HCT116 (cell line): ENCODE results near the gene CACNA1C. TPM values are rescaled to one million over a fixed set of nuclear protein-coding genes. Genes with fewer than 3 reads are reported as not detected.

ENCODE experiments used
- ATAC-seq: fragments of 200-7000 bp; cut with Tn5 transposase; 2 replicates; pipeline ENCODE4 v1.9.1; 2020; ENCODE audit warnings: mild to moderate bottlenecking, moderate library complexity
- BruUV-seq: library from RNA; stranded (reverse); fragments of 400-500 nt; replicated peaks from 2 replicates; lab custom pipeline; 2021; lab: Mats Ljungman, UMichigan
- CTCF ChIA-PET: fragments of 300-600 bp; sonication (Branson Sonifier 250); formaldehyde crosslinking; loops from one replicate; lab custom pipeline; 2021; ENCODE audit warnings: antibody characterized with exemption; lab: Charles Lee
- POLR2A ChIA-PET: fragments of 300-600, 350-600 bp; sonication (Branson Sonifier 250); formaldehyde crosslinking; loops from one replicate; lab custom pipeline; 2021; ENCODE audit warnings: antibody characterized with exemption; lab: Charles Lee
- RAD21 ChIA-PET, 2 experiments: fragments of 300-600 bp; sonication (Branson Sonifier 250); formaldehyde crosslinking; loops; one replicate each; lab custom pipeline; 2023; ENCODE audit warnings: low total read pairs in 2 of 2; ENCODE audit not compliant: uncharacterized antibody in 2 of 2, unreplicated experiment in 2 of 2, low non-redundant PET in 1 of 2; lab: Charles Lee
- DNase-seq: peaks from one replicate; pipeline ENCODE4 v3.0.0-alpha.2; 2010; ENCODE audit warnings: low read depth, low spot score
- H2AFZ ChIP-seq: fragments of 200-600 bp; shearing (Covaris generic), sonication (generic); 2 replicates; pipeline ENCODE4 v1.6.1; 2017; ENCODE audit warnings: low read depth, mixed run types, mixed read lengths, antibody characterized with exemption, low read length; ENCODE audit not compliant: poor library complexity, severe bottlenecking
- H3K27ac ChIP-seq: 2 replicates; pipeline ENCODE4 v1.5.1; 2012; ENCODE audit warnings: low read depth, low read length
- H3K27me3 ChIP-seq: fragments of 200-600 bp; sonication (generic); 2 replicates; pipeline ENCODE4 v1.6.1; 2016; ENCODE audit warnings: mixed run types, low read length, mixed read lengths; ENCODE audit not compliant: insufficient read depth
- H3K36me3 ChIP-seq, 2 experiments: fragments of 200-500 bp in 1 of 2; fragments of 200-600 bp in 1 of 2; sonication (Bioruptor generic) in 1 of 2; sonication (generic) in 1 of 2; 2 replicates each; pipeline versions ENCODE4 v1.5.1 to v1.6.1; 2014 to 2016; ENCODE audit warnings: low read length in 2 of 2, inconsistent platforms in 1 of 2, mixed read lengths in 1 of 2, mixed run types in 1 of 2; ENCODE audit not compliant: insufficient read depth in 2 of 2, control insufficient read depth in 1 of 2
- H3K4me1 ChIP-seq, 2 experiments: fragments of 200-600 bp in 1 of 2; sonication (generic) in 1 of 2; 2 replicates each; pipeline versions ENCODE4 v1.5.1 to v1.6.1; 2012 to 2017; ENCODE audit warnings: low read length in 2 of 2, inconsistent platforms in 1 of 2, mild to moderate bottlenecking in 1 of 2, mixed read lengths in 1 of 2, mixed run types in 1 of 2, moderate library complexity in 1 of 2; ENCODE audit not compliant: insufficient read depth in 2 of 2, control insufficient read depth in 1 of 2
- H3K4me2 ChIP-seq: fragments of 200-600 bp; sonication (generic); 2 replicates; pipeline ENCODE4 v1.6.1; 2017; ENCODE audit warnings: mixed run types, low read length, mixed read lengths
- H3K4me3 ChIP-seq, 2 experiments: fragments of 200-600 bp in 1 of 2; sonication (generic) in 1 of 2; replicated peaks in 1 of 2; 2 replicates each; pipeline ENCODE4 v1.5.1; 2011 to 2016; ENCODE audit warnings: low read length in 2 of 2, control low read depth in 1 of 2, low read depth in 1 of 2, mild to moderate bottlenecking in 1 of 2, mixed read lengths in 1 of 2, mixed run types in 1 of 2
- H3K79me2 ChIP-seq: fragments of 200-600 bp; sonication (generic); 2 replicates; pipeline ENCODE4 v1.6.1; 2017; ENCODE audit warnings: mild to moderate bottlenecking, mixed run types, low read length, moderate library complexity, mixed read lengths; ENCODE audit not compliant: insufficient read depth
- H3K9ac ChIP-seq: fragments of 200-600 bp; sonication (generic); 2 replicates; pipeline ENCODE4 v1.6.1; 2016; ENCODE audit warnings: low read length, mixed read lengths
- H3K9me2 ChIP-seq: fragments of 200-600 bp; sonication (generic), shearing (Covaris generic); 2 replicates; pipeline ENCODE4 v1.6.1; 2017; ENCODE audit warnings: mixed run types, mild to moderate bottlenecking, moderate library complexity; ENCODE audit not compliant: insufficient read depth
- H3K9me3 ChIP-seq, 2 experiments: fragments of 200-500 bp in 1 of 2; fragments of 200-600 bp in 1 of 2; sonication (Bioruptor generic) in 1 of 2; sonication (generic) in 1 of 2; 2 replicates each; pipeline ENCODE4 v1.6.1; 2014 to 2017; ENCODE audit warnings: low read length in 2 of 2, mixed read lengths in 2 of 2, inconsistent platforms in 1 of 2, low read depth in 1 of 2, mild to moderate bottlenecking in 1 of 2, mixed run types in 1 of 2, moderate library complexity in 1 of 2; ENCODE audit not compliant: control insufficient read depth in 1 of 2, insufficient read depth in 1 of 2
- H4K20me1 ChIP-seq: fragments of 200-600 bp; sonication (generic), shearing (Covaris generic); 2 replicates; pipeline ENCODE4 v1.6.1; 2017; ENCODE audit warnings: mixed run types, mild to moderate bottlenecking, moderate library complexity; ENCODE audit not compliant: insufficient read depth
- CBX3 ChIP-seq: IDR thresholded peaks from 2 replicates; pipeline ENCODE4 v1.6.1; 2012; ENCODE audit warnings: low read depth
- CTCF ChIP-seq, 3 experiments: fragments of 200-600 bp in 1 of 3; sonication (generic) in 1 of 3; IDR thresholded peaks in 2 of 3; conservative IDR thresholded peaks in 1 of 3; 2 replicates each; pipeline ENCODE4 v1.5.1; 2012 to 2017; ENCODE audit warnings: low read depth in 2 of 3, low read length in 2 of 3, antibody characterized with exemption in 1 of 3, borderline replicate concordance in 1 of 3, control low read depth in 1 of 3, mild to moderate bottlenecking in 1 of 3, mixed read lengths in 1 of 3, mixed run types in 1 of 3, moderate library complexity in 1 of 3; ENCODE audit not compliant: insufficient read depth in 1 of 3
- EZH2 ChIP-seq: fragments of 200-600 bp; sonication (generic); IDR thresholded peaks from 2 replicates; pipeline ENCODE4 v1.6.1; 2017; ENCODE audit warnings: antibody characterized with exemption, mixed run types
- EZH2phosphoT487 ChIP-seq: fragments of 200-600 bp; IDR thresholded peaks from 2 replicates; pipeline ENCODE4 v1.6.1; 2018; ENCODE audit warnings: antibody characterized with exemption, borderline replicate concordance
- FOSL1 ChIP-seq: IDR thresholded peaks from 2 replicates; pipeline ENCODE4 v1.6.1; 2012; ENCODE audit warnings: low read depth
- RAD21 ChIP-seq: IDR thresholded peaks from 2 replicates; pipeline ENCODE4 v1.6.1; 2012; ENCODE audit warnings: low read depth, mild to moderate bottlenecking
- SIN3A ChIP-seq: IDR thresholded peaks from 2 replicates; pipeline ENCODE4 v1.6.1; 2012; ENCODE audit warnings: low read depth
- SRF ChIP-seq: IDR thresholded peaks from 2 replicates; pipeline ENCODE4 v1.6.1; 2012; ENCODE audit warnings: low read depth
- YY1 ChIP-seq: IDR thresholded peaks from 2 replicates; pipeline ENCODE4 v1.6.1; 2011; ENCODE audit warnings: low read length, low read depth, moderate library complexity, mild to moderate bottlenecking; ENCODE audit not compliant: insufficient replicate concordance; ENCODE audit errors: extremely low read depth
- ZBTB33 ChIP-seq: IDR thresholded peaks from 2 replicates; pipeline ENCODE4 v1.6.1; 2011; ENCODE audit warnings: mild to moderate bottlenecking, low read length, moderate library complexity; ENCODE audit not compliant: insufficient replicate concordance; ENCODE audit errors: extremely low read depth
- ZNF274 ChIP-seq: fragments of 200-500 bp; sonication (Bioruptor generic); IDR thresholded peaks from 2 replicates; pipeline ENCODE4 v1.6.1; 2014; ENCODE audit warnings: mild to moderate bottlenecking, low read depth, low read length, inconsistent platforms
- intact Hi-C: fragments of 100-400 bp; cut with micrococcal nuclease; formaldehyde crosslinking; loops from 2 replicates; pipeline ENCODE4 v1.10.0; 2022
- total RNA-seq: library from RNA; stranded (reverse); gene quantifications from one replicate; pipeline ENCODE4 v1.2.1, GENCODE V29; 2021; ENCODE audit not compliant: unreplicated experiment

The CACNA1C gene
- total RNA-seq, 1 experiment from 2014 or later = 0.05 TPM

GRCh38 chr12:2629051-2629450, 576.3 kb downstream of the CACNA1C start:
- Histone ChIP-seq H3K27ac (no peak overlapping the region), H3K79me2 (no peaks in the 10 kb centered on the region), H3K36me3 (no peaks in the 10 kb centered on the region), H2AFZ (no peak overlapping the region), H3K27me3 (peaks cover 12% of the 10 kb centered on the region; the same call in 1 of the 2 replicates), H3K9me3 (no peaks in the 10 kb centered on the region), H3K9ac (no peak overlapping the region), H3K9me2 (no peaks in the 10 kb centered on the region), H3K4me2 (no peak overlapping the region), H3K4me3 (no peak overlapping the region), H3K4me1 (peaks cover 0 to 8% of the 10 kb centered on the region in 2 experiments; a peak in 2 of 4 replicates), H4K20me1 (no peaks in the 10 kb centered on the region)
- no peak for DNase-seq
- RAD21 ChIA-PET = no interaction called here
- intact Hi-C loops = no loop called here
- BruUV-seq = no TSS peak
- CTCF ChIA-PET = interaction anchor here (1.2 kb wide), 1 partner anchor 12 kb away, joined by 3 read pairs; no protein-coding TSS in a partner anchor
- POLR2A ChIA-PET = no interaction called here
- no peak for ATAC-seq
- TF ChIP-seq SRF (no peak), ZBTB33 (no peak), YY1 (no peak), EZH2phosphoT487 (no peak), SIN3A (no peak), CBX3 (no peak), CTCF (IDR thresholded peaks at IDR 0.05 in 2 of 3, conservative IDR thresholded peaks at IDR 0.05 in 1 of 3; ENCODE audit: borderline replicate concordance in 1 of 3, insufficient read depth in 1 of 3, low read depth in 2 of 3, low read length in 2 of 3) (no peak), ZNF274 (no peak), FOSL1 (no peak), EZH2 (no peak), RAD21 (no peak)
